NCI-H2107 (cell line): ENCODE measurements around the gene PITX2.

Source experiments
- DNase-seq: peaks from one replicate; lab custom pipeline; 2025; lab: John Stamatoyannopoulos, UW

The PITX2 gene

GRCh38 chr4:110622841-110623717 lies at the start of gene PITX2:
Gene PITX2, minus strand, starts transcription at chr4:110623077. Its CDS starts 617 bp downstream, at chr4:110622460.
- DNase-seq = no peak

DNA sequence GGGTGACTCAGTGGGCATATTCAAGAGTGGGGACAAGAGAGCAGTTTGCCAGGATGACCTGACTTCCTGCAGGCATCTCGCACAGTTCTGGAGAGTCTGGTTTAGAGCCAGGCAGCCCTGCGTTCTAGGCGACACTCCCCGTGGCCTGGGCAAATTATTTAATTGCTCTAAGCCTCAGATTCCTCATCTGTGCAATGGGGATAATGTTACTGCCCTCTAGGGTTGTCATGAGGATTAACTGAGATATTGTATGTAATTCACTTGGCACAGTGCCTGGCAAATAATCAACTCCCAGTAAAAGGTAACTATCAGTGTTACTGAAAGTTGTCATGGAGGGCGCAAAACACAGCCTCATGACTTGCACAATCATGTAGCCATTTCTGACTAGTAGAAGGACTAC lies 48.8 kb upstream of the PITX2 start:
- no peak for DNase-seq

DNA sequence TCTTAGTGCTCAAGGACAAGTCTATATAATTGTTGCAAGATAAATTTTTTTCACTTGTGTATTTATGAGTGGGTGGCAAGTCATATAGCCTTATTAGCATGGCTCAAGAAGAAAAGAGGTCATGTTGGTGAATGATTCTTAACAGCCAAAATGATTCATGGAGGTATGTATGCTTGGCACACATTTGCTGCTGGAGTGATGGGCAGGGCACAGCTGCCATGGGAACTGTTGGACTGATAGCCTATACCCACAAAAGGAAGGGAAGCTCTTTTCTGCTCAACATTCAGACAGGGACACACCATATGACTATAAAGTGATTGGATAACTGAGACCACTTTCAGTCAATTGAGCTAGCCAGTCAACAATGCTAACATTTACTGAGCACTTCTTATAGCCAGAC lies 46.8 kb upstream of the PITX2 start:
- DNase-seq = no peak

- DNase-seq = no peak
Measured at GRCh38 chr4:110668463-110669235, 45.8 kb upstream of the PITX2 start.

GRCh38 chr4:110667670-110668069 lies 44.8 kb upstream of the PITX2 start:
- no peak for DNase-seq

DNA sequence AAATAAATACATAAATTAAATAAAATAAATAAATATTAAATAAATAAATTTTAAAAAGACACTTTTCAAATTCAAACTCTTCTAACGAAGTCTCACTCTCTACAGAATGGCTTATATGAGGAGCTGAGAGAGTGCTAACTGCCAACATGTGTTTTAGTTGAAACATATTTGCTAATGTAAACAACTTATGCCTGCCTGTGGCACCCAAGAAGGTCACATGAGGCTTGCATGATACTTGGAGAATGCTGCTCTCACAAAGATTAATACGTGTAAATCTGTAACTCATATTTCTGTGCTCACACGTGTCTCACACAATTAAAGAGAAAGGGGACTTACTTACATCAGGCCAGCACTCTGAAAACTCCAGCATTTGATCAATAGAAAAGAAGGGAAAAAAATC lies 43.2 kb upstream of the PITX2 start:
- no peak for DNase-seq

DNA sequence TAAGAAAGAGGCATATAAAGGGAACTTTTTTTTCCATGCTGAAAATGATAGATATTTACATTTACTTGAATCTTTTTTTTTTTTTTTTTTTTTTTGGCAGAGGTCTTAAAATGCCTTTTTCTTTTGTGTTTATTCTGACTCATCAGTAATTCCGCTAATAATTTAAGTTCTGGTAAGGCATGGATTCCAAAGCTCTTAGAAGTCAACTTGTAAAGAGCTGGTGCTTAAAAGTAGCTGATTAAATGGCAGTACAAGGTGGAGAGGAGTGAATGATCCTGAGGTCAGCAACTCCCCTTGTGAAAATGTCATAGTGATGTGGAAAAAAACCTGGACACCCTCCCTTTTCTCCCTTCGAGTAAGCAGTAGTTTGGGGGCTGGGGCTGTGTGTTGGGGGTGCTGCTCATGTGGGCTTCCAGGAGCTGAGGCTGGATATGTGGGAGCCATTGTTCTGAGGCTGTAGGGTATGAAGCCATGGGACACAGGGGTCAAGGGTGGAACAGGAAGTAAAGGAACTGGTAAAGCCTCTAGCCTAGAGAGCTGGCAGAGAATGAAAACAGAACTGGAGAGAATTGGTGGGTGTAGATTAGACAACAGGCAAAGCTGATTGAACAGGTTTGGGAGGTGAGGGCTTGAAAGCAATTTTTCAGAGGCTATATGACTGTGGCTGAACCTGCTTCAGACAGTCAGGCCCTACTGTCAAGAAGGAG lies 41.0 kb upstream of the PITX2 start:
- DNase-seq = no peak

GRCh38 chr4:110663206-110663605 lies 40.3 kb upstream of the PITX2 start:
- DNase-seq = no peak

DNA sequence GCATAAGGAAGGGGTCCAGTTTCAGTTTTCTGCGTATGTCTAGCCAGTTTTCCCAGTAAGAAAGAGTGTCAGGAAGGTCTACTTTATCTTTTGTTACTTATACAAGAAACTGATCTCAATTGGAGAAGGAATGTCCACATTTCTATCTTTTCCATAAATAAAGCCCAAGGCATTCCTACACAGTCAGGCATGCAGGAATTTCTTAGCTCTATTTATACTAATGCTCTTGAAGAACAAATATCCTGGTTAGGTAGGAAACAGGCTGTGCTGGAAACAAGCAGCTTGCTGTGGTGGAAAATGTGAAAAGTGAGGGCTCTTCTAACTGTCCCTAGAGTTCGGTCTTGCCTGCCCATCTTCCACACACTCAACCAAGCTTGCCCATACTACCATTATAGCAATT lies 37.9 kb upstream of the PITX2 start:
- DNase-seq = no peak

DNA sequence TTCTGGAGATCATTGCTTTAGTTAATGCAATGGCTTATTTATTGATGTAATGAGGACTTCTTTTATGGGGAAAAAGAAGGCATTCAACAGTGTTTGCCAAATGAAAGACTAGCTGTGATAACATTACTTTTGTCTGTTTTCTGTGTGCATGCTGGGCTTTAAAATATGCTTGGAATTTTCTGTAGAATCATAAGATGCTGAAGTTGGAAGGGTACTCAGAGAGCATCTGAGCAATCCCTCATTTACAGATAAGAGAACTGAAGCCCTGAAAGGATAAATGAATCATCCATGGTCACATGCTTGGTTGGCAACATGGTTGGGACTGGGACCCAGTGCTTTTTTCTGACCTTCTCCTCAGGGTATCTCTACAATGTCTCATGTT lies 31.4 kb upstream of the PITX2 start:
- no peak for DNase-seq

GRCh38 chr4:110653321-110654253 lies 30.7 kb upstream of the PITX2 start:
- no peak for DNase-seq

DNA sequence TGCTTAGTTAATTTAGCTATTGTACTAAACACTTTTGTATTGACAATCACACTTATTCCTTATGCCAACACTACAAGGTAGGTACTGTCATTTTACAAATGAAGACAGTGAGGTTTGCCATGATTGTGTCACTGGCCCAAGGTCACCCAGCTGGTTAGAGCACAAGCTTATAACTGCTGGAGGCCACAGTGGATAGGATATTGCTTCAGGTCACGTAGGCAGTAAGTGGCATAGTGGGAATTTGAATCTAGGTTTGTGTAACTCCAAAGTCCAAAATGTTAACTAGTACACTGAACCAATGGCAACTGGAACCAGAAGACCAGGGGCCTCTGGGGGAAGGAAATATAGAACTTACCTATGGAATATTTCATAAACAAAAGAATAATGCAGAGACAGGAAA lies 21.1 kb upstream of the PITX2 start:
- no peak for DNase-seq

DNA sequence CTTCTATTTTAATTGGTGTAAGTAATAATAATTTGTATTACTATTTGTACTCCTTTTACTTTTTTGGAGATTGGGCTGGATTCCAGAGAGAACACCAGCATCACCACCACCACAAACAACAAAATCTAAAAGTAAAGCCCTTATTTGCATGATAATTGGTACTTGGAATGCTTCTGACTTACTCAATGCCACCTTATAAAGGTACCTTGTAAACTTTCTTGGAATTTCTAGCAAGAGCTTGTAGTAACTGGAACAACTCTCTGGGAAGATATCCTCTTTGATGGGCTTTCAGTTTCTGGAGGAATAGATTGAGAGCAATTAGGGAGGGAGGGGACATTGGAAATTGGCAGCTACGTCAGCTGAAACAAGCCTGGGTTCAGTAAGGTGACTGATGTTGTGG lies 20.2 kb upstream of the PITX2 start:
- no peak for DNase-seq

DNA sequence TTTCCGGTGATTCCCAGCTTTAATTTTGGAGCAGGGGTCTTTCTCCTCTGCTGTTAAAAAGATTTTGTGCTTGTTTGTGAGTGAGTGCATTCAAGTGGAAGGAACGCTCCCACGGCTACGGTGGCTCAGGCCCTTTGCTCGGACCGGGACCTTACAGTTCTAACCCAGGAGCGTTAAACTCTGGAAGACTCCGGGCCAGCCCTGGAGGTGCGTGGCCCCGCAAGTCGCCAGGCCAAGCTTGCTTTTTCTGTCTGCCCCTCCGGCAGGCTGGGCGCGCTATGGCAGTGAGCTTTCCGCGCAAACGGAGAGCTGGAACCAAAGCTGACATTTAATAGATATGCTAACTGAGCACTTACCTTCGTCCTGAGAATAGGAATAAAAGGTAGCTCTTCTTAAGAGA lies 18.3 kb upstream of the PITX2 start:
- no peak for DNase-seq

DNA sequence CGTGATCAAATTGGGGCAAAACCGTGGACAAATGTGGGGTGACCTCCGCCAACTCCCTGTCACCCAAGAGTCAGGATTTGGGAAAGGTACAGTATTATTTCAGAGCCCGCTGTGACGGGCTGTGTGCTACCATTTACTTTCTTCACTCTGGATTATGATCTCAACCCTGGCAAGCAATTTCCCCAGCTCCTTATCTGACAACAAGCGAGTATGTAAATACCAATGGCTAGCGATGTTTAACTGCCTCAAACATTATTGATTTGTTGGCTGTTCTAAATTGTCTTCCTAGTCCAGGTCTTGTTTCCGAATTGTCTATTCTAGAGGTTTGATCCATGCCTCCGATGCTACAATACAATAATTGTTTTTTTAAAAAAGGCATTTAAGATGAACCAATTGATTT lies 17.7 kb upstream of the PITX2 start:
- no peak for DNase-seq

DNA sequence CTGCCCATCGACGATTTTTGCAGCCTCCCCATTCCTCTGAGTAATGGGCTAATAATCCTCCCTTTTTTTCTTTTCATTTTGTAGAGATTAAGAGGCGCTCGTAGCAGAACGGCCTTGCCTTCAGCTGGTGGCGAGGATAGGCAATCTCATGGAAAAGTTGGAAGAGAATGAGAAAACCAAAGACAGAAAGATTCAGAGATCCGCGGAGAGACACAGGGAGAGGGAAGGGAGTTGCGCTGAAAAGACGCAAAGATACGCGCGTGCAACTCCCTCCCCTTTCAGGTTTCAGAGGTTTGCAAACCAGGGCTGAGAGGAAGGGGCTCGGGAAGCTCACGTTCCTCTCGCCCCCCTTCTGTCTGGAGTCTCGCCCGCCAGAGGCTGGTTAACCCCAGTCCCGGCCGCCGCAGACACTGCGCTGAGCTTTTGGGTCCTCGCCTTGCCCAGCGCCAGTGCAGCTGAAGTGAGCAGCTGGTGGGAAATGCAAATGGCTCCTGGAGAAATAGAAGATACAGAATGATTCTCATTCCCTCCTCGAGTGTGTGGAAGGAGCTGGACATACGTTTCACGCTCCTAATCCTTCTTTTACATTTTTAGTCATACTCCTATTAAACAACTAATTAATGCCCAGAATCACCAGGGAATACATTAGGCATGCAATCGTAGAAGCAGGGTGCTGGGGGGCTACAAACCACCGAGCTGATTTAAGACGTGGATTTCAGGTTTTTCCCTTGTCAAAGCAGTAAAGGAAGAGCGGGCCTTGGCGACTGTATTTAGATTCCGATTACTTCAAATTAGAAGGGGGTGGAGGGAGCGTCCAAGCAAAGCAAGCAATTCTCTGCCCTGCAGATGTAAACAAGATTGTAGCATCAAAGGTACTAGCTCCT lies 16.6 kb upstream of the PITX2 start:
- no peak for DNase-seq

DNA sequence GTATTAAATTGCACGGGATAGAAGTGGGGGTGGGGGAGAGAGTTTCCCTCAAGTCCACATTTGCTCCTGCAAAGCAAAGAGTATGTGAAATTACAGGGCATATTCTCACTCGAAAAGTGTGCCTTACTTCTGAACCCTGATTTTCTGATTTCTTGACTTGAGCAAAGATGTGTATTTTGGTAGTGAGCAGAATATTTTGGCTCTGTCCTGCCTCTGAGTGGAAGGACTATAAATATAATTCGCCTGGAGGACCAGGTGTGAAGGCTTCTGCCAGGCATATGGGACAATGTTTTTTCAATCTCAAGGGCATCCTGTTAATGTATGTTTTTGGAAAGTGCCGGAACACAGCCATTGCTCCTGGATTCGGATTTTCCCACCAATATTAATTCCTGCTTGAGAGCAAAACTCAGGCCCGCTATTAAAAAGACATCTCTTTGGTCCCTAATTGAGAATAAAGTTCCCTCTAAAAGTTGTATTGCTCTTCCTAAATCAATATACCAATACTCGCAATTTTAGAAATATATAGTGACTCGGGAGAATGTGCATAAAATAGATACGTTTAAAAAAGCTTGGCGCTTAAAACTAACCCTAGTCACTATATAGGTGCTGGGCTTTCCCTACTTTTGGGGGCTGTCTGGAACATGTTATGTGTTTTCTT lies 15.3 kb upstream of the PITX2 start:
- no peak for DNase-seq

- DNase-seq = no peak
Measured at GRCh38 chr4:110637408-110638088, 14.7 kb upstream of the PITX2 start.

DNA sequence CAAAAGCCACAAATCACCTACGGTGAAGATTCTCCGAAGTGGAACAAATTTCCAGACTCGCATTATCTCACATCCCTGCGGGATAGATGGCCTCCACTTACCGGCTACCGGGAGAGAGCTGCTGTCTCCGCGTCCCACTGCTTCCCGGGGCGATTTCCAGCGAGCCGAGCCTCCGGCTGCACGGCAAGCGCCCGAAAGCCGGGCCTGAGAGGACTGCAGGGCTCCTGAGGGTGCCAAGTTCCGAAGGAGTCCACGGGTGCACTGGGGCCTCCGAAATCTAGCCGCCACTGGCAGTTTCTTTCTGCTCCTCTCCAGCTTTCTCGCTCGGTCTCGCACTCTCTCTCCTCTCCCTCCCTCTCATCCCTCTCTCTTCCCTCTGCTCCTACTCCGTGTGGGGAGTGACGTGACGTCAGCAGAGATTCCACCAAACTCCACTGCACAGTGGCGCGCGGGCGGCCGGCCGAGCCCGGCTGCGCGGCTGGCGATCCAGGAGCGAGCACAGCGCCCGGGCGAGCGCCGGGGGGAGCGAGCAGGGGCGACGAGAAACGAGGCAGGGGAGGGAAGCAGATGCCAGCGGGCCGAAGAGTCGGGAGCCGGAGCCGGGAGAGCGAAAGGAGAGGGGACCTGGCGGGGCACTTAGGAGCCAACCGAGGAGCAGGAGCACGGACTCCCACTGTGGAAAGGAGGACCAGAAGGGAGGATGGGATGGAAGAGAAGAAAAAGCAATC lies 14.0 kb upstream of the PITX2 start:
- DNase-seq = no peak
